Measurements from ENCODE around the gene B3GNT2. TPM values are rescaled to one million over a fixed set of nuclear protein-coding genes. Genes with fewer than 3 reads are reported as not detected.

The B3GNT2 gene
- total and polyA plus RNA-seq, 9 of the 15 experiments (the other 6 are each of a cell fraction or from before 2014, with no cell fraction given), result 6.0 to 38.9 (median 25.0) TPM

- no peak for TF ChIP-seq SRSF1 (IDR thresholded peaks at IDR 0.05; ENCODE audit: low read depth, low read length)
Observed at GRCh38 chr2:62180975-62181374, 14.9 kb upstream of the B3GNT2 start (continued).

DNA sequence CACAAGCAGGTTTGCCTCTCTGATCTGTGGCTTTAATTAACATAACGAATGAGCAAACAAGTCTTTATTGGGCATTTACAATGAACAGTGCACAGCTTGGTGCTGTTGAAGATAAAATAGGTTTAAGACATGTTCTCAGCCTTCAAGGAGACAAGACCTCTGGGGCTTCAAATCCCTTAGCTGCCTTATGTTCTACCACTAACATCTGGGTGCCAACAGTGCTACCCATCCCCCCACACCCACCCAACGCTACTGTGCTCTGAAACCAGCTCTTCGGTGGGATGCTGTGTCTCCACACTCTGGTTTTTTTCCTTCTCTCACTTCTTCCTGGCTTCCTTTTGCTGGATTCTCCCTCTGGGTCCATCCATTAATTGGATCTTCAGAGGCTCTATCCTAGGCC, 14.1 kb upstream of the B3GNT2 start:
- H3K4me1 ChIP-seq (replicated peaks in 1 of 2; ENCODE audit: control insufficient read depth in 2 of 2, insufficient read depth in 2 of 2, low read length in 2 of 2), result peaks cover 7 to 22% of the 10 kb centered on the region in 2 experiments; a peak in 3 of 5 replicates
- no peaks in the 10 kb centered on the region for H4K20me1 ChIP-seq (replicated peaks; ENCODE audit: control insufficient read depth, insufficient read depth, low read length)
- TF ChIP-seq TBP (optimal IDR thresholded peaks at IDR 0.05; ENCODE audit: low read depth, low read length) (no peak), ZBTB40 (IDR thresholded peaks at IDR 0.05) (peak; percentile 70), ZBTB40 (CRISPR knock-in tag; IDR thresholded peaks at IDR 0.05) (no peak), DIDO1 (tag; IDR thresholded peaks at IDR 0.05; ENCODE audit: low read depth) (no peak), CBX8 (IDR thresholded peaks at IDR 0.05; ENCODE audit: borderline replicate concordance, extremely low read depth, low read depth, low read length, poor library complexity, severe bottlenecking) (no peak), TEAD4 (IDR thresholded peaks at IDR 0.05; ENCODE audit: low read length) (no peak), TEAD4 (CRISPR knock-in tag; IDR thresholded peaks at IDR 0.05; ENCODE audit: borderline replicate concordance) (no peak)
- in situ Hi-C loops (cut with MboI) (no loop called here), intact Hi-C loops (cut with micrococcal nuclease) (no loop called here)
- ATAC-seq (no peak), DNase-seq (ENCODE audit: extremely low read depth in 1 of 4, low spot score in 3 of 4) (no peak), FAIRE-seq (no peak)
- H3K27me3 ChIP-seq (ENCODE audit: control insufficient read depth in 2 of 2, insufficient read depth in 2 of 2, low read length in 2 of 2), result no peaks in the 10 kb centered on the region
- peaks cover 4% of the 10 kb centered on the region for H3K9me1 ChIP-seq (ENCODE audit: control insufficient read depth, insufficient read depth, low read length)
- H3K9ac ChIP-seq (ENCODE audit: insufficient read depth in 1 of 2, low read depth in 2 of 2, low read length in 2 of 2), result no peak overlapping the region
- 40% methylated on average over 3 of the region's 3 CpGs for WGBS (ENCODE audit: insufficient coverage, low coverage, missing lambda C conversion rate)
- no peaks in the 10 kb centered on the region for H3K9me3 ChIP-seq (replicated peaks; ENCODE audit: control insufficient read depth, insufficient read depth, low read depth, low read length)
- no peak overlapping the region for H3K4me3 ChIP-seq
- no peak overlapping the region for H3K27ac ChIP-seq (ENCODE audit: extremely low read depth, low read depth, low read length)
- ChIA-PET POLR2A (interaction anchor here (1.0 kb wide), 1 partner anchor 13 kb away, joined by 3 read pairs; no protein-coding TSS in a partner anchor), CTCF (ENCODE audit: low intra/inter-chr PET ratio) (no interaction called here)
- no peaks in the 10 kb centered on the region for H3K79me2 ChIP-seq (ENCODE audit: control insufficient read depth, insufficient read depth, low read length)
- peak overlapping the region; percentile 60 for H2AFZ ChIP-seq (ENCODE audit: low read depth, low read length)
- no TSS peak for BruUV-seq (replicated peaks)
- no peak overlapping the region for H3K4me2 ChIP-seq (ENCODE audit: insufficient read depth, low read length)
- H3K36me3 ChIP-seq (ENCODE audit: control insufficient read depth, insufficient read depth, low read length), result no peaks in the 10 kb centered on the region

Measured in K562 (cell line).